ENCODE data around the gene RAD50. TPM values are rescaled to one million over a fixed set of nuclear protein-coding genes. Genes with fewer than 3 reads are reported as not detected.
"Not testable (repeated sequence)": the region's sequence is repeated elsewhere in the genome, so short reads cannot be mapped to it uniquely, and the experiment has no call there.

Gene RAD50
- polyA plus RNA-seq, 1 experiment: 25.3 TPM

- no peak for DNase-seq (ENCODE audit: low read depth, low spot score)
- Histone ChIP-seq H3K27ac (ENCODE audit: low read depth, low read length) (no peak overlapping the region), H3K27me3 (ENCODE audit: control insufficient read depth, insufficient read depth, low read length) (no peaks in the 10 kb centered on the region), H3K4me3 (ENCODE audit: low read depth, low read length) (no peak overlapping the region), H3K9me3 (ENCODE audit: control insufficient read depth, insufficient read depth, low read length) (no peaks in the 10 kb centered on the region)
- TF ChIP-seq CTCF (IDR thresholded peaks at IDR 0.05; ENCODE audit: low read depth, low read length): no peak
- POLR2A ChIA-PET: no interaction called here
- CTCF ChIA-PET: no interaction called here
Measured at GRCh38 chr5:132627470-132627869, 70.7 kb downstream of the RAD50 start.

GRCh38 chr5:132628814-132629213 is 72.0 kb downstream of the RAD50 start:
- CTCF ChIA-PET: no interaction called here
- POLR2A ChIA-PET: interaction anchor here (0.5 kb wide), 1 partner anchor 330 kb away, joined by 4 read pairs; no protein-coding TSS in a partner anchor
- no peak for DNase-seq (ENCODE audit: low read depth, low spot score)
- no peaks in the 10 kb centered on the region for H3K9me3 ChIP-seq (ENCODE audit: control insufficient read depth, insufficient read depth, low read length)
- no peak overlapping the region for H3K4me3 ChIP-seq (ENCODE audit: low read depth, low read length)
- no peak for TF ChIP-seq CTCF (IDR thresholded peaks at IDR 0.05; ENCODE audit: low read depth, low read length)
- no peak overlapping the region for H3K27ac ChIP-seq (ENCODE audit: low read depth, low read length)
- no peaks in the 10 kb centered on the region for H3K27me3 ChIP-seq (ENCODE audit: control insufficient read depth, insufficient read depth, low read length)

- ChIA-PET POLR2A (no interaction called here), CTCF (interaction anchor here (1.2 kb wide), 1 partner anchor 243 kb away, joined by 5 read pairs; no protein-coding TSS in a partner anchor)
- TF ChIP-seq CTCF (IDR thresholded peaks at IDR 0.05; ENCODE audit: low read depth, low read length): no peak
- DNase-seq (ENCODE audit: low read depth, low spot score): no peak
- Histone ChIP-seq H3K27me3 (ENCODE audit: control insufficient read depth, insufficient read depth, low read length) (no peaks in the 10 kb centered on the region), H3K9me3 (ENCODE audit: control insufficient read depth, insufficient read depth, low read length) (no peaks in the 10 kb centered on the region), H3K27ac (ENCODE audit: low read depth, low read length) (no peak overlapping the region), H3K4me3 (ENCODE audit: low read depth, low read length) (no peak overlapping the region)
Measured at GRCh38 chr5:132629230-132629944, 72.6 kb downstream of the RAD50 start.

- CTCF ChIA-PET, POLR2A ChIA-PET: not testable (repeated sequence)
Measured at GRCh38 chr5:132633587-132633986, 76.8 kb downstream of the RAD50 start.

GRCh38 chr5:132635873-132636272 is 79.1 kb downstream of the RAD50 start:
- CTCF ChIA-PET: interaction anchor here (1.1 kb wide), 1 partner anchor 249 kb away, joined by 3 read pairs; no protein-coding TSS in a partner anchor
- Histone ChIP-seq H3K27ac (ENCODE audit: low read depth, low read length) (no peak overlapping the region), H3K9me3 (ENCODE audit: control insufficient read depth, insufficient read depth, low read length) (no peaks in the 10 kb centered on the region), H3K27me3 (ENCODE audit: control insufficient read depth, insufficient read depth, low read length) (no peaks in the 10 kb centered on the region), H3K4me3 (ENCODE audit: low read depth, low read length) (no peak overlapping the region)
- no peak for TF ChIP-seq CTCF (IDR thresholded peaks at IDR 0.05; ENCODE audit: low read depth, low read length)
- POLR2A ChIA-PET: no interaction called here
- DNase-seq (ENCODE audit: low read depth, low spot score): no peak

More at GRCh38 chr5:132633587-132633986, 76.8 kb downstream of the RAD50 start:
- not testable (repeated sequence) for DNase-seq (ENCODE audit: low read depth, low spot score); H3K9me3 ChIP-seq (ENCODE audit: control insufficient read depth, insufficient read depth, low read length); H3K27ac ChIP-seq (ENCODE audit: low read depth, low read length); H3K27me3 ChIP-seq (ENCODE audit: control insufficient read depth, insufficient read depth, low read length); H3K4me3 ChIP-seq (ENCODE audit: low read depth, low read length)
